HCT116 (cell line): ENCODE measurements around the gene IGFL4. TPM values are rescaled to one million over a fixed set of nuclear protein-coding genes. Genes with fewer than 3 reads are reported as not detected.

Experiments
- ATAC-seq: fragments of 200-7000 bp; cut with Tn5 transposase; 2 replicates; pipeline ENCODE4 v1.9.1; 2020; ENCODE audit warnings: mild to moderate bottlenecking, moderate library complexity
- BruUV-seq: library from RNA; stranded (reverse); fragments of 400-500 nt; replicated peaks from 2 replicates; lab custom pipeline; 2021; lab: Mats Ljungman, UMichigan
- CTCF ChIA-PET: fragments of 300-600 bp; sonication (Branson Sonifier 250); formaldehyde crosslinking; loops from one replicate; lab custom pipeline; 2021; ENCODE audit warnings: antibody characterized with exemption; lab: Charles Lee
- POLR2A ChIA-PET: fragments of 300-600, 350-600 bp; sonication (Branson Sonifier 250); formaldehyde crosslinking; loops from one replicate; lab custom pipeline; 2021; ENCODE audit warnings: antibody characterized with exemption; lab: Charles Lee
- RAD21 ChIA-PET, 2 experiments: fragments of 300-600 bp; sonication (Branson Sonifier 250); formaldehyde crosslinking; loops; one replicate each; lab custom pipeline; 2023; ENCODE audit warnings: low total read pairs in 2 of 2; ENCODE audit not compliant: uncharacterized antibody in 2 of 2, unreplicated experiment in 2 of 2, low non-redundant PET in 1 of 2; lab: Charles Lee
- DNase-seq: peaks from one replicate; pipeline ENCODE4 v3.0.0-alpha.2; 2010; ENCODE audit warnings: low read depth, low spot score
- H2AFZ ChIP-seq: fragments of 200-600 bp; shearing (Covaris generic), sonication (generic); 2 replicates; pipeline ENCODE4 v1.6.1; 2017; ENCODE audit warnings: low read depth, mixed run types, mixed read lengths, antibody characterized with exemption, low read length; ENCODE audit not compliant: poor library complexity, severe bottlenecking
- H3K27ac ChIP-seq: 2 replicates; pipeline ENCODE4 v1.5.1; 2012; ENCODE audit warnings: low read depth, low read length
- H3K27me3 ChIP-seq: fragments of 200-600 bp; sonication (generic); 2 replicates; pipeline ENCODE4 v1.6.1; 2016; ENCODE audit warnings: mixed run types, low read length, mixed read lengths; ENCODE audit not compliant: insufficient read depth
- H3K36me3 ChIP-seq, 2 experiments: fragments of 200-500 bp in 1 of 2; fragments of 200-600 bp in 1 of 2; sonication (Bioruptor generic) in 1 of 2; sonication (generic) in 1 of 2; 2 replicates each; pipeline versions ENCODE4 v1.5.1 to v1.6.1; 2014 to 2016; ENCODE audit warnings: low read length in 2 of 2, inconsistent platforms in 1 of 2, mixed read lengths in 1 of 2, mixed run types in 1 of 2; ENCODE audit not compliant: insufficient read depth in 2 of 2, control insufficient read depth in 1 of 2
- H3K4me1 ChIP-seq, 2 experiments: fragments of 200-600 bp in 1 of 2; sonication (generic) in 1 of 2; 2 replicates each; pipeline versions ENCODE4 v1.5.1 to v1.6.1; 2012 to 2017; ENCODE audit warnings: low read length in 2 of 2, inconsistent platforms in 1 of 2, mild to moderate bottlenecking in 1 of 2, mixed read lengths in 1 of 2, mixed run types in 1 of 2, moderate library complexity in 1 of 2; ENCODE audit not compliant: insufficient read depth in 2 of 2, control insufficient read depth in 1 of 2
- H3K4me2 ChIP-seq: fragments of 200-600 bp; sonication (generic); 2 replicates; pipeline ENCODE4 v1.6.1; 2017; ENCODE audit warnings: mixed run types, low read length, mixed read lengths
- H3K4me3 ChIP-seq, 2 experiments: fragments of 200-600 bp in 1 of 2; sonication (generic) in 1 of 2; replicated peaks in 1 of 2; 2 replicates each; pipeline ENCODE4 v1.5.1; 2011 to 2016; ENCODE audit warnings: low read length in 2 of 2, control low read depth in 1 of 2, low read depth in 1 of 2, mild to moderate bottlenecking in 1 of 2, mixed read lengths in 1 of 2, mixed run types in 1 of 2
- H3K79me2 ChIP-seq: fragments of 200-600 bp; sonication (generic); 2 replicates; pipeline ENCODE4 v1.6.1; 2017; ENCODE audit warnings: mild to moderate bottlenecking, mixed run types, low read length, moderate library complexity, mixed read lengths; ENCODE audit not compliant: insufficient read depth
- H3K9ac ChIP-seq: fragments of 200-600 bp; sonication (generic); 2 replicates; pipeline ENCODE4 v1.6.1; 2016; ENCODE audit warnings: low read length, mixed read lengths
- H3K9me2 ChIP-seq: fragments of 200-600 bp; sonication (generic), shearing (Covaris generic); 2 replicates; pipeline ENCODE4 v1.6.1; 2017; ENCODE audit warnings: mixed run types, mild to moderate bottlenecking, moderate library complexity; ENCODE audit not compliant: insufficient read depth
- H3K9me3 ChIP-seq, 2 experiments: fragments of 200-500 bp in 1 of 2; fragments of 200-600 bp in 1 of 2; sonication (Bioruptor generic) in 1 of 2; sonication (generic) in 1 of 2; 2 replicates each; pipeline ENCODE4 v1.6.1; 2014 to 2017; ENCODE audit warnings: low read length in 2 of 2, mixed read lengths in 2 of 2, inconsistent platforms in 1 of 2, low read depth in 1 of 2, mild to moderate bottlenecking in 1 of 2, mixed run types in 1 of 2, moderate library complexity in 1 of 2; ENCODE audit not compliant: control insufficient read depth in 1 of 2, insufficient read depth in 1 of 2
- H4K20me1 ChIP-seq: fragments of 200-600 bp; sonication (generic), shearing (Covaris generic); 2 replicates; pipeline ENCODE4 v1.6.1; 2017; ENCODE audit warnings: mixed run types, mild to moderate bottlenecking, moderate library complexity; ENCODE audit not compliant: insufficient read depth
- CTCF ChIP-seq, 3 experiments: fragments of 200-600 bp in 1 of 3; sonication (generic) in 1 of 3; IDR thresholded peaks in 2 of 3; conservative IDR thresholded peaks in 1 of 3; 2 replicates each; pipeline ENCODE4 v1.5.1; 2012 to 2017; ENCODE audit warnings: low read depth in 2 of 3, low read length in 2 of 3, antibody characterized with exemption in 1 of 3, borderline replicate concordance in 1 of 3, control low read depth in 1 of 3, mild to moderate bottlenecking in 1 of 3, mixed read lengths in 1 of 3, mixed run types in 1 of 3, moderate library complexity in 1 of 3; ENCODE audit not compliant: insufficient read depth in 1 of 3
- EZH2 ChIP-seq: fragments of 200-600 bp; sonication (generic); IDR thresholded peaks from 2 replicates; pipeline ENCODE4 v1.6.1; 2017; ENCODE audit warnings: antibody characterized with exemption, mixed run types
- EZH2phosphoT487 ChIP-seq: fragments of 200-600 bp; IDR thresholded peaks from 2 replicates; pipeline ENCODE4 v1.6.1; 2018; ENCODE audit warnings: antibody characterized with exemption, borderline replicate concordance
- RAD21 ChIP-seq: IDR thresholded peaks from 2 replicates; pipeline ENCODE4 v1.6.1; 2012; ENCODE audit warnings: low read depth, mild to moderate bottlenecking
- TCF7L2 ChIP-seq: IDR thresholded peaks from 2 replicates; pipeline ENCODE4 v1.7.0; 2011; ENCODE audit warnings: borderline replicate concordance, inconsistent platforms; ENCODE audit not compliant: insufficient read depth, insufficient read length; ENCODE audit errors: extremely low read depth
- intact Hi-C: fragments of 100-400 bp; cut with micrococcal nuclease; formaldehyde crosslinking; loops from 2 replicates; pipeline ENCODE4 v1.10.0; 2022
- total RNA-seq: library from RNA; stranded (reverse); gene quantifications from one replicate; pipeline ENCODE4 v1.2.1, GENCODE V29; 2021; ENCODE audit not compliant: unreplicated experiment

The IGFL4 gene
- total RNA-seq, 1 experiment from 2014 or later: not detected

GRCh38 chr19:46014534-46014933 is 26.3 kb downstream of the IGFL4 start:
- Histone ChIP-seq H4K20me1 (no peaks in the 10 kb centered on the region), H3K36me3 (no peaks in the 10 kb centered on the region; a peak in 1 of 4 replicates), H3K4me3 (no peak overlapping the region), H3K9me2 (no peaks in the 10 kb centered on the region), H3K79me2 (no peaks in the 10 kb centered on the region), H3K9ac (no peak overlapping the region), H3K9me3 (no peaks in the 10 kb centered on the region), H3K27me3 (no peaks in the 10 kb centered on the region), H3K4me2 (no peak overlapping the region), H3K4me1 (peaks cover 3 to 6% of the 10 kb centered on the region in 2 experiments; a peak in 3 of 4 replicates), H2AFZ (no peak overlapping the region), H3K27ac (no peak overlapping the region)
- no peak for ATAC-seq
- intact Hi-C loops: no loop called here
- TF ChIP-seq EZH2phosphoT487: no peak
- TF ChIP-seq CTCF (IDR thresholded peaks at IDR 0.05 in 2 of 3, conservative IDR thresholded peaks at IDR 0.05 in 1 of 3; ENCODE audit: borderline replicate concordance in 1 of 3, insufficient read depth in 1 of 3, low read depth in 2 of 3, low read length in 2 of 3): no peak
- TF ChIP-seq EZH2: no peak
- POLR2A ChIA-PET: no interaction called here
- no TSS peak for BruUV-seq
- CTCF ChIA-PET: no interaction called here
- no peak for DNase-seq
- RAD21 ChIA-PET: no interaction called here

GRCh38 chr19:46009530-46010510 is 31.0 kb downstream of the IGFL4 start:
- TF ChIP-seq RAD21: peak; percentile 57
- peak; percentile 62 to 85 (median 82); a peak in 5 of 6 replicates for TF ChIP-seq CTCF (IDR thresholded peaks at IDR 0.05 in 2 of 3, conservative IDR thresholded peaks at IDR 0.05 in 1 of 3; ENCODE audit: borderline replicate concordance in 1 of 3, insufficient read depth in 1 of 3, low read depth in 2 of 3, low read length in 2 of 3)
- no peak for TF ChIP-seq TCF7L2
- TF ChIP-seq, all 23 proteins: peak for 2
- BruUV-seq: no TSS peak
- H3K27me3 ChIP-seq: no peaks in the 10 kb centered on the region
- peak; percentile 96 for ATAC-seq
- no peaks in the 10 kb centered on the region for H3K79me2 ChIP-seq
- ChIA-PET RAD21 (interaction anchor here in 1 of 2 experiments (0.6 kb wide), 1 partner anchor 49 kb away, joined by 3 read pairs; no protein-coding TSS in a partner anchor), CTCF (interaction anchor here (0.8 to 1.6 kb wide), 8 partner anchors 14 to 256 kb away, joined by 3 to 8 read pairs (median 4); partner anchors contain the start of genes CCDC61, FOXA3 and SYMPK), POLR2A (no interaction called here)
- DNase-seq: peak; percentile 42
- intact Hi-C loops: no loop called here
- H3K4me3 ChIP-seq: no peak overlapping the region
- no peaks in the 10 kb centered on the region for H3K9me2 ChIP-seq
- H3K9ac ChIP-seq: no peak overlapping the region
- peaks cover 4 to 5% of the 10 kb centered on the region in 2 experiments; a peak in 2 of 4 replicates for H3K4me1 ChIP-seq
- no peaks in the 10 kb centered on the region; a peak in 1 of 4 replicates for H3K36me3 ChIP-seq
- H2AFZ ChIP-seq: no peak overlapping the region
- no peak overlapping the region; the same call in 1 of the 2 replicates for H3K27ac ChIP-seq
- no peaks in the 10 kb centered on the region for H4K20me1 ChIP-seq
- H3K4me2 ChIP-seq: no peak overlapping the region
- no peaks in the 10 kb centered on the region for H3K9me3 ChIP-seq
